ENCODE results near the gene MAPKAPK2. TPM values are rescaled to one million over a fixed set of nuclear protein-coding genes. Genes with fewer than 3 reads are reported as not detected.

Gene MAPKAPK2
- total and polyA plus RNA-seq, 2 donors (not counting 1 experiment from before 2014, with no cell fraction given) = 60.3 to 85.8 TPM

- Mint-ChIP-seq H3K27me3 (peaks cover 40% of the 10 kb centered on the region), H3K27ac (no peak overlapping the region), H3K4me3 (no peak overlapping the region), H3K9me3 (ENCODE audit: insufficient read depth) (no peaks in the 10 kb centered on the region), H3K4me1 (peaks cover 27% of the 10 kb centered on the region)
- no peak overlapping the region for H3K4me3 ChIP-seq (ENCODE audit: control extremely low read depth in 1 of 5, extremely low read depth in 1 of 5, insufficient read depth in 1 of 5, low read depth in 2 of 5, low read length in 4 of 5)
- no peak for TF ChIP-seq EZH2 (IDR thresholded peaks at IDR 0.05; ENCODE audit: borderline replicate concordance, insufficient read depth, low read depth, low read length, poor library complexity, severe bottlenecking)
- TF ChIP-seq, protein P1, sequence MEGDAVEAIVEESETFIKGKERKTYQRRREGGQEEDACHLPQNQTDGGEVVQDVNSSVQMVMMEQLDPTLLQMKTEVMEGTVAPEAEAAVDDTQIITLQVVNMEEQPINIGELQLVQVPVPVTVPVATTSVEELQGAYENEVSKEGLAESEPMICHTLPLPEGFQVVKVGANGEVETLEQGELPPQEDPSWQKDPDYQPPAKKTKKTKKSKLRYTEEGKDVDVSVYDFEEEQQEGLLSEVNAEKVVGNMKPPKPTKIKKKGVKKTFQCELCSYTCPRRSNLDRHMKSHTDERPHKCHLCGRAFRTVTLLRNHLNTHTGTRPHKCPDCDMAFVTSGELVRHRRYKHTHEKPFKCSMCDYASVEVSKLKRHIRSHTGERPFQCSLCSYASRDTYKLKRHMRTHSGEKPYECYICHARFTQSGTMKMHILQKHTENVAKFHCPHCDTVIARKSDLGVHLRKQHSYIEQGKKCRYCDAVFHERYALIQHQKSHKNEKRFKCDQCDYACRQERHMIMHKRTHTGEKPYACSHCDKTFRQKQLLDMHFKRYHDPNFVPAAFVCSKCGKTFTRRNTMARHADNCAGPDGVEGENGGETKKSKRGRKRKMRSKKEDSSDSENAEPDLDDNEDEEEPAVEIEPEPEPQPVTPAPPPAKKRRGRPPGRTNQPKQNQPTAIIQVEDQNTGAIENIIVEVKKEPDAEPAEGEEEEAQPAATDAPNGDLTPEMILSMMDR (IDR thresholded peaks at IDR 0.05) = no peak
- ChIA-PET POLR2A (no interaction called here), CTCF (interaction anchor here (0.8 to 18.6 kb wide), 18 partner anchors 9 to 315 kb away, joined by 3 to 215 read pairs (median 4); partner anchors contain the start of genes DYRK3 and EIF2D)
- H3K9me3 ChIP-seq (ENCODE audit: control extremely low read depth in 1 of 3, control insufficient read depth in 2 of 3, insufficient read depth in 1 of 3, low read length in 2 of 3) = no peaks in the 10 kb centered on the region
- peaks cover 22 to 23% of the 10 kb centered on the region in 2 donors for H3K4me1 ChIP-seq (ENCODE audit: control insufficient read depth in 2 of 2, insufficient read depth in 2 of 2, low read length in 2 of 2)
- no peak overlapping the region for H2AFZ ChIP-seq (ENCODE audit: insufficient read depth, low read depth, low read length, poor library complexity, severe bottlenecking)
- no peaks in the 10 kb centered on the region for H3K36me3 ChIP-seq (replicated peaks in 1 of 2; ENCODE audit: control extremely low read depth in 1 of 2, control insufficient read depth in 1 of 2, extremely low read depth in 1 of 2, insufficient read depth in 2 of 2, low read length in 1 of 2)
- no peak overlapping the region for H3K9ac ChIP-seq (ENCODE audit: low read length)
- ATAC-seq (ENCODE audit: low read depth) (no peak), DNase-seq (no peak)
- no peaks in the 10 kb centered on the region for H4K20me1 ChIP-seq (ENCODE audit: control insufficient read depth, insufficient read depth, low read length, poor library complexity, severe bottlenecking)
- WGBS (ENCODE audit: insufficient coverage) = 82% methylated on average over 3 of the region's 5 CpGs
- H3K4me2 ChIP-seq (replicated peaks; ENCODE audit: low read depth, low read length, poor library complexity, severe bottlenecking) = no peak overlapping the region
- H3K79me2 ChIP-seq (ENCODE audit: control insufficient read depth, insufficient read depth, low read length) = no peaks in the 10 kb centered on the region
- intact Hi-C loops (cut with micrococcal nuclease) = no loop called here
- H3K27ac ChIP-seq (ENCODE audit: low read length in 2 of 2) = no peak overlapping the region
- peaks cover 0 to 54% (median 18%) of the 10 kb centered on the region in 4 experiments for H3K27me3 ChIP-seq (replicated peaks in 1 of 4; ENCODE audit: control extremely low read depth in 1 of 4, control insufficient read depth in 3 of 4, insufficient read depth in 4 of 4, low read length in 3 of 4)
Measured at GRCh38 chr1:206666954-206667665, 17.6 kb upstream of the MAPKAPK2 start.

GRCh38 chr1:206668351-206668750, 16.4 kb upstream of the MAPKAPK2 start:
- no peak overlapping the region for H2AFZ ChIP-seq (ENCODE audit: insufficient read depth, low read depth, low read length, poor library complexity, severe bottlenecking)
- H3K4me2 ChIP-seq (replicated peaks; ENCODE audit: low read depth, low read length, poor library complexity, severe bottlenecking) = no peak overlapping the region
- POLR2A ChIA-PET = no interaction called here
- no peaks in the 10 kb centered on the region for H4K20me1 ChIP-seq (ENCODE audit: control insufficient read depth, insufficient read depth, low read length, poor library complexity, severe bottlenecking)
- no peak overlapping the region for H3K4me3 Mint-ChIP-seq
- no peak overlapping the region for H3K27ac ChIP-seq (ENCODE audit: low read length in 2 of 2)
- CTCF ChIA-PET = interaction anchor here (1.0 to 18.6 kb wide), 7 partner anchors 11 to 314 kb away, joined by 3 to 215 read pairs (median 5); partner anchors contain the start of gene DYRK3
- ATAC-seq (ENCODE audit: low read depth) (no peak), DNase-seq (no peak)
- H3K9ac ChIP-seq (ENCODE audit: low read length) = no peak overlapping the region
- H3K27me3 Mint-ChIP-seq = peaks cover 34% of the 10 kb centered on the region
- H3K27me3 ChIP-seq (replicated peaks in 1 of 4; ENCODE audit: control extremely low read depth in 1 of 4, control insufficient read depth in 3 of 4, insufficient read depth in 4 of 4, low read length in 3 of 4) = peaks cover 0 to 46% (median 14%) of the 10 kb centered on the region in 4 experiments
- no peak overlapping the region for H3K4me3 ChIP-seq (ENCODE audit: control extremely low read depth in 1 of 5, extremely low read depth in 1 of 5, insufficient read depth in 1 of 5, low read depth in 2 of 5, low read length in 4 of 5)
- H3K36me3 ChIP-seq (replicated peaks in 1 of 2; ENCODE audit: control extremely low read depth in 1 of 2, control insufficient read depth in 1 of 2, extremely low read depth in 1 of 2, insufficient read depth in 2 of 2, low read length in 1 of 2) = no peaks in the 10 kb centered on the region
- intact Hi-C loops (cut with micrococcal nuclease) = no loop called here
- H3K4me1 Mint-ChIP-seq = peaks cover 21% of the 10 kb centered on the region
- H3K9me3 Mint-ChIP-seq (ENCODE audit: insufficient read depth) = no peaks in the 10 kb centered on the region
- no peaks in the 10 kb centered on the region for H3K9me3 ChIP-seq (ENCODE audit: control extremely low read depth in 1 of 3, control insufficient read depth in 2 of 3, insufficient read depth in 1 of 3, low read length in 2 of 3)
- TF ChIP-seq EZH2 (IDR thresholded peaks at IDR 0.05; ENCODE audit: borderline replicate concordance, insufficient read depth, low read depth, low read length, poor library complexity, severe bottlenecking) = no peak
- TF ChIP-seq, protein P1 (IDR thresholded peaks at IDR 0.05) = no peak
- H3K79me2 ChIP-seq (ENCODE audit: control insufficient read depth, insufficient read depth, low read length) = no peaks in the 10 kb centered on the region
- WGBS (ENCODE audit: insufficient coverage) = 22% methylated on average over 2 of the region's 2 CpGs
- peaks cover 32 to 34% of the 10 kb centered on the region in 2 donors for H3K4me1 ChIP-seq (ENCODE audit: control insufficient read depth in 2 of 2, insufficient read depth in 2 of 2, low read length in 2 of 2)
- no peak overlapping the region for H3K27ac Mint-ChIP-seq
